Measurements from ENCODE around the gene SMIM10L1. TPM values are rescaled to one million over a fixed set of nuclear protein-coding genes. Genes with fewer than 3 reads are reported as not detected.

Gene SMIM10L1
- total RNA-seq, 3 donors from 2014 or later: 12.4 to 14.9 (median 13.3) TPM

- peaks cover 56% of the 10 kb centered on the region for H3K4me1 Mint-ChIP-seq (ENCODE audit: low read depth)
- peaks cover 50% of the 10 kb centered on the region for H3K36me3 Mint-ChIP-seq (ENCODE audit: insufficient read depth)
- H3K9me3 Mint-ChIP-seq: no peaks in the 10 kb centered on the region
- H3K27me3 Mint-ChIP-seq (ENCODE audit: low read depth): no peaks in the 10 kb centered on the region
- ATAC-seq: no peak
- no peak for DNase-seq
- no peak overlapping the region for H3K4me3 Mint-ChIP-seq
These were observed 8.5 kb upstream of the SMIM10L1 start for GRCh38 chr12:11162502-11162901.

GRCh38 chr12:11164384-11164783 lies 6.6 kb upstream of the SMIM10L1 start:
- no peaks in the 10 kb centered on the region for H3K27me3 Mint-ChIP-seq (ENCODE audit: low read depth)
- ATAC-seq (no peak), DNase-seq (no peak)
- peaks cover 67% of the 10 kb centered on the region for H3K4me1 Mint-ChIP-seq (ENCODE audit: low read depth)
- no peak overlapping the region for H3K4me3 Mint-ChIP-seq
- H3K9me3 Mint-ChIP-seq: no peaks in the 10 kb centered on the region
- H3K36me3 Mint-ChIP-seq (ENCODE audit: insufficient read depth): peaks cover 51% of the 10 kb centered on the region

GRCh38 chr12:11166300-11166699 lies 4.7 kb upstream of the SMIM10L1 start:
- Mint-ChIP-seq H3K9me3 (no peaks in the 10 kb centered on the region), H3K27me3 (ENCODE audit: low read depth) (no peaks in the 10 kb centered on the region), H3K4me1 (ENCODE audit: low read depth) (peaks cover 65% of the 10 kb centered on the region), H3K4me3 (no peak overlapping the region), H3K36me3 (ENCODE audit: insufficient read depth) (peaks cover 51% of the 10 kb centered on the region)
- DNase-seq (no peak), ATAC-seq (no peak)

GRCh38 chr12:11170810-11171144 lies 217 bp upstream of the SMIM10L1 start:
- ATAC-seq: no peak
- Mint-ChIP-seq H3K9me3 (no peaks in the 10 kb centered on the region), H3K27me3 (ENCODE audit: low read depth) (no peaks in the 10 kb centered on the region), H3K4me3 (peak overlapping the region; percentile 95), H3K4me1 (ENCODE audit: low read depth) (peaks cover 58% of the 10 kb centered on the region), H3K36me3 (ENCODE audit: insufficient read depth) (peaks cover 46% of the 10 kb centered on the region)
- no peak for DNase-seq

- Mint-ChIP-seq H3K27me3 (ENCODE audit: low read depth) (no peaks in the 10 kb centered on the region), H3K4me1 (ENCODE audit: low read depth) (peaks cover 52% of the 10 kb centered on the region), H3K36me3 (ENCODE audit: insufficient read depth) (peaks cover 42% of the 10 kb centered on the region), H3K9me3 (no peaks in the 10 kb centered on the region), H3K4me3 (peak overlapping the region; percentile 95)
- ATAC-seq (no peak), DNase-seq (no peak)
These were observed 1.1 kb downstream of the SMIM10L1 start for GRCh38 chr12:11171969-11172675.

GRCh38 chr12:11174022-11174421 lies 3.0 kb downstream of the SMIM10L1 start:
- DNase-seq (no peak), ATAC-seq (no peak)
- Mint-ChIP-seq H3K4me1 (ENCODE audit: low read depth) (peaks cover 33% of the 10 kb centered on the region), H3K9me3 (no peaks in the 10 kb centered on the region), H3K27me3 (ENCODE audit: low read depth) (no peaks in the 10 kb centered on the region), H3K4me3 (no peak overlapping the region), H3K36me3 (ENCODE audit: insufficient read depth) (peaks cover 39% of the 10 kb centered on the region)

- Mint-ChIP-seq H3K36me3 (ENCODE audit: insufficient read depth) (peaks cover 17% of the 10 kb centered on the region), H3K4me3 (no peak overlapping the region), H3K9me3 (no peaks in the 10 kb centered on the region), H3K27me3 (ENCODE audit: low read depth) (no peaks in the 10 kb centered on the region), H3K4me1 (ENCODE audit: low read depth) (peaks cover 5% of the 10 kb centered on the region)
- DNase-seq: no peak
- ATAC-seq: no peak
These were observed 7.3 kb downstream of the SMIM10L1 start for GRCh38 chr12:11178250-11178649.

- Mint-ChIP-seq H3K4me3 (no peak overlapping the region), H3K9me3 (no peaks in the 10 kb centered on the region), H3K4me1 (ENCODE audit: low read depth) (peaks cover 3% of the 10 kb centered on the region), H3K36me3 (ENCODE audit: insufficient read depth) (peaks cover 3% of the 10 kb centered on the region), H3K27me3 (ENCODE audit: low read depth) (no peaks in the 10 kb centered on the region)
- DNase-seq (no peak), ATAC-seq (no peak)
These were observed 11.5 kb downstream of the SMIM10L1 start for GRCh38 chr12:11182529-11182928.

- Mint-ChIP-seq H3K27me3 (ENCODE audit: low read depth) (no peaks in the 10 kb centered on the region), H3K4me3 (no peak overlapping the region), H3K36me3 (ENCODE audit: insufficient read depth) (no peaks in the 10 kb centered on the region), H3K4me1 (ENCODE audit: low read depth) (peaks cover 3% of the 10 kb centered on the region), H3K9me3 (no peaks in the 10 kb centered on the region)
- DNase-seq: no peak
- ATAC-seq: peak in 1 of 2 donors; percentile 25
These were observed 12.0 kb downstream of the SMIM10L1 start for GRCh38 chr12:11183011-11183410.

GRCh38 chr12:11186837-11187236 lies 15.8 kb downstream of the SMIM10L1 start, which contains the start of gene TAS2R42:
Gene TAS2R42 (minus strand): TSS chr12:11186937. CDS start chr12:11186937, 0 bp downstream.
- H3K4me3 Mint-ChIP-seq: no peak within 1 kb of the TSS
- H3K4me1 Mint-ChIP-seq (ENCODE audit: low read depth): peaks cover 3% of the 10 kb centered on the region

GRCh38 chr12:11202811-11203210 lies 31.8 kb downstream of the SMIM10L1 start:
- Mint-ChIP-seq H3K27me3 (ENCODE audit: low read depth) (no peaks in the 10 kb centered on the region), H3K4me3 (no peak overlapping the region), H3K4me1 (ENCODE audit: low read depth) (no peaks in the 10 kb centered on the region), H3K9me3 (no peaks in the 10 kb centered on the region), H3K36me3 (ENCODE audit: insufficient read depth) (no peaks in the 10 kb centered on the region)
- no peak for DNase-seq
- no peak for ATAC-seq

More at GRCh38 chr12:11186837-11187236, 15.8 kb downstream of the SMIM10L1 start, which contains the start of gene TAS2R42:
- no peak for DNase-seq
- Mint-ChIP-seq H3K27me3 (ENCODE audit: low read depth) (no peaks in the 10 kb centered on the region), H3K36me3 (ENCODE audit: insufficient read depth) (no peaks in the 10 kb centered on the region), H3K9me3 (no peaks in the 10 kb centered on the region)
- ATAC-seq: no peak

GRCh38 chr12:11204173-11204572 lies 33.2 kb downstream of the SMIM10L1 start:
- ATAC-seq (no peak), DNase-seq (no peak)
- Mint-ChIP-seq H3K4me3 (no peak overlapping the region), H3K27me3 (ENCODE audit: low read depth) (no peaks in the 10 kb centered on the region), H3K9me3 (no peaks in the 10 kb centered on the region), H3K4me1 (ENCODE audit: low read depth) (no peaks in the 10 kb centered on the region), H3K36me3 (ENCODE audit: insufficient read depth) (no peaks in the 10 kb centered on the region)

GRCh38 chr12:11209113-11209512 lies 38.1 kb downstream of the SMIM10L1 start:
- Mint-ChIP-seq H3K4me3 (no peak overlapping the region), H3K27me3 (ENCODE audit: low read depth) (no peaks in the 10 kb centered on the region), H3K4me1 (ENCODE audit: low read depth) (no peaks in the 10 kb centered on the region), H3K9me3 (no peaks in the 10 kb centered on the region), H3K36me3 (ENCODE audit: insufficient read depth) (peaks cover 15% of the 10 kb centered on the region)
- ATAC-seq (no peak), DNase-seq (no peak)

All from activated T-cell treated with anti-CD3 and anti-CD28 coated beads, Interleukin-2, amount 50 U/mL, for 4 hours (primary cell).